H1 (cell line): ENCODE data around the gene LAMA4. TPM values are rescaled to one million over a fixed set of nuclear protein-coding genes. Genes with fewer than 3 reads are reported as not detected.

Experiments used
- CTCF ChIA-PET: fragments of 300-600 bp; sonication (Branson Sonifier 250); formaldehyde crosslinking; loops from one replicate; lab custom pipeline; 2021; ENCODE audit not compliant: partially characterized antibody; lab: Charles Lee
- POLR2A ChIA-PET: fragments of 300-600 bp; sonication (Branson Sonifier 250); formaldehyde crosslinking; loops from one replicate; lab custom pipeline; 2021; ENCODE audit warnings: inconsistent platforms; ENCODE audit not compliant: partially characterized antibody; lab: Charles Lee
- DNase-seq, 2 experiments: peaks; one replicate each; pipeline versions ENCODE4 v3.0.0 to v3.0.0-alpha.2; 2010 to 2022; ENCODE audit warnings: low spot score in 2 of 2, low read depth in 1 of 2, mixed read lengths in 1 of 2
- FAIRE-seq: peaks from 2 replicates; lab custom pipeline; 2011; peaks lifted over from hg19 to GRCh38; lab: Jason Lieb, UNC
- H2AFZ ChIP-seq: 2 replicates; pipeline ENCODE4 v1.8.1; 2012; ENCODE audit warnings: low read length, inconsistent platforms
- H2AK5ac ChIP-seq: 2 replicates; pipeline ENCODE4 v1.6.1; 2013; ENCODE audit warnings: low read depth, low read length
- H2BK120ac ChIP-seq: replicated peaks from 2 replicates; pipeline ENCODE3; 2013; ENCODE audit warnings: low read depth, low read length, inconsistent platforms
- H2BK12ac ChIP-seq: 2 replicates; pipeline ENCODE4 v1.6.1; 2013; ENCODE audit warnings: low read depth, low read length
- H2BK15ac ChIP-seq: 2 replicates; pipeline ENCODE4 v1.6.1; 2013; ENCODE audit warnings: low read length
- H2BK20ac ChIP-seq: 2 replicates; pipeline ENCODE4 v1.6.1; 2013; ENCODE audit warnings: low read length
- H2BK5ac ChIP-seq: 2 replicates; pipeline ENCODE4 v1.6.1; 2013; ENCODE audit warnings: low read depth, low read length
- H3K14ac ChIP-seq: 2 replicates; pipeline ENCODE4 v1.6.1; 2013; ENCODE audit warnings: inconsistent platforms; ENCODE audit not compliant: insufficient read length
- H3K18ac ChIP-seq: 2 replicates; pipeline ENCODE4 v1.6.1; 2013; ENCODE audit warnings: low read length; ENCODE audit errors: extremely low read depth
- H3K23ac ChIP-seq: 2 replicates; pipeline ENCODE4 v1.6.1; 2013; ENCODE audit warnings: inconsistent platforms; ENCODE audit not compliant: insufficient read length
- H3K23me2 ChIP-seq: 2 replicates; pipeline ENCODE4 v1.6.1; 2013; ENCODE audit warnings: low read depth, low read length
- H3K27ac ChIP-seq: 2 replicates; pipeline ENCODE4 v1.6.1; 2011; ENCODE audit warnings: low read depth, low read length, inconsistent platforms
- H3K27me3 ChIP-seq, 4 experiments: replicated peaks in 1 of 4; 1 replicate in 1 of 4; 2 replicates in 3 of 4; pipeline versions ENCODE4 v1.6.1 to v1.8.1; 2011 to 2013; ENCODE audit warnings: low read length in 3 of 4, mild to moderate bottlenecking in 3 of 4, inconsistent platforms in 2 of 4, mixed read lengths in 2 of 4, moderate library complexity in 1 of 4; ENCODE audit not compliant: control insufficient read depth in 3 of 4, insufficient read depth in 3 of 4; ENCODE audit errors: extremely low read depth in 1 of 4
- H3K36me3 ChIP-seq, 4 experiments: 2 replicates each; pipeline versions ENCODE4 v1.6.1 to v1.8.1; 2011 to 2013; ENCODE audit warnings: mild to moderate bottlenecking in 4 of 4, low read length in 3 of 4, moderate library complexity in 2 of 4, control low read depth in 1 of 4, inconsistent platforms in 1 of 4; ENCODE audit not compliant: insufficient read depth in 4 of 4, control insufficient read depth in 2 of 4
- H3K4ac ChIP-seq: replicated peaks from 2 replicates; pipeline ENCODE3; 2013; ENCODE audit warnings: low read length, low read depth, mixed read lengths, inconsistent platforms; ENCODE audit not compliant: insufficient read length
- H3K4me1 ChIP-seq, 4 experiments: replicated peaks in 1 of 4; 1 replicate in 1 of 4; 2 replicates in 3 of 4; pipeline versions ENCODE4 v1.6.1 to v1.8.1; 2011 to 2013; ENCODE audit warnings: low read length in 3 of 4, inconsistent platforms in 2 of 4, mixed read lengths in 1 of 4; ENCODE audit not compliant: insufficient read depth in 4 of 4, control insufficient read depth in 3 of 4
- H3K4me2 ChIP-seq, 2 experiments: 2 replicates each; pipeline versions ENCODE4 v1.6.1 to v1.8.1; 2011 to 2013; ENCODE audit warnings: low read depth in 2 of 2, low read length in 2 of 2, control low read depth in 1 of 2, inconsistent platforms in 1 of 2, mild to moderate bottlenecking in 1 of 2; ENCODE audit not compliant: insufficient read depth in 1 of 2
- H3K4me3 ChIP-seq, 4 experiments: fragments of 200-600, 300-600 bp in 1 of 4; sonication (generic), shearing (Covaris generic), sonication (Bioruptor Twin) in 1 of 4; 2 replicates each; pipeline versions ENCODE4 v1.5.1 to v1.8.1; 2011 to 2016; ENCODE audit warnings: low read length in 4 of 4, low read depth in 3 of 4, control low read depth in 2 of 4, inconsistent platforms in 2 of 4, mild to moderate bottlenecking in 2 of 4, mixed read lengths in 1 of 4, moderate library complexity in 1 of 4; ENCODE audit not compliant: insufficient read depth in 2 of 4; ENCODE audit errors: extremely low read depth in 1 of 4
- H3K56ac ChIP-seq: replicated peaks from 2 replicates; pipeline ENCODE3; 2013; ENCODE audit warnings: low read depth, mild to moderate bottlenecking, mixed read lengths, low read length, inconsistent platforms; ENCODE audit not compliant: insufficient read length
- H3K79me1 ChIP-seq: 2 replicates; pipeline ENCODE4 v1.6.1; 2013; ENCODE audit warnings: low read depth, low read length, control low read depth
- H3K79me2 ChIP-seq, 2 experiments: 2 replicates each; pipeline versions ENCODE4 v1.6.1 to v1.8.1; 2012 to 2013; ENCODE audit warnings: low read length in 2 of 2, mild to moderate bottlenecking in 2 of 2, inconsistent platforms in 1 of 2; ENCODE audit not compliant: insufficient read depth in 2 of 2, control insufficient read depth in 1 of 2
- H3K9ac ChIP-seq, 4 experiments: replicated peaks in 1 of 4; 1 replicate in 1 of 4; 2 replicates in 3 of 4; pipeline versions ENCODE4 v1.6.1 to v1.8.1; 2011 to 2013; ENCODE audit warnings: low read depth in 3 of 4, low read length in 3 of 4, control low read depth in 2 of 4, mild to moderate bottlenecking in 2 of 4, moderate library complexity in 2 of 4, inconsistent platforms in 1 of 4; ENCODE audit errors: extremely low read depth in 1 of 4
- H3K9me3 ChIP-seq, 2 experiments: 2 replicates each; pipeline versions ENCODE4 v1.6.1 to v1.8.1; 2012 to 2013; ENCODE audit warnings: mild to moderate bottlenecking in 2 of 2, moderate library complexity in 2 of 2, control low read depth in 1 of 2, inconsistent platforms in 1 of 2, low read depth in 1 of 2, low read length in 1 of 2, mixed read lengths in 1 of 2; ENCODE audit not compliant: insufficient read depth in 2 of 2
- H4K20me1 ChIP-seq, 2 experiments: replicated peaks in 1 of 2; 2 replicates each; pipeline versions ENCODE3 to v1.8.1; 2011 to 2013; ENCODE audit warnings: inconsistent platforms in 2 of 2, low read length in 2 of 2, mild to moderate bottlenecking in 1 of 2; ENCODE audit not compliant: insufficient read depth in 2 of 2, control insufficient read depth in 1 of 2
- H4K5ac ChIP-seq: 2 replicates; pipeline ENCODE4 v1.6.1; 2013; ENCODE audit warnings: low read length, low read depth, mixed read lengths, inconsistent platforms; ENCODE audit not compliant: insufficient read length
- H4K8ac ChIP-seq: 2 replicates; pipeline ENCODE4 v1.8.0; 2013; ENCODE audit warnings: mild to moderate bottlenecking, moderate library complexity, low read length, inconsistent platforms; ENCODE audit not compliant: insufficient read depth; ENCODE audit errors: extremely low read depth
- H4K91ac ChIP-seq: replicated peaks from 2 replicates; pipeline ENCODE3; 2013; ENCODE audit warnings: low read length, mixed read lengths, inconsistent platforms; ENCODE audit not compliant: insufficient read length
- BCL11A ChIP-seq, 2 experiments: IDR thresholded peaks; one replicate each; pipeline ENCODE4 v1.6.1; 2011; ENCODE audit warnings: low read depth in 2 of 2, low read length in 2 of 2, mild to moderate bottlenecking in 2 of 2
- CEBPB ChIP-seq: IDR thresholded peaks from 2 replicates; pipeline ENCODE4 v1.6.1; 2012; ENCODE audit warnings: low read depth, low read length
- CHD1 ChIP-seq: IDR thresholded peaks from 2 replicates; pipeline ENCODE4 v1.6.1; 2012; ENCODE audit warnings: low read depth, low read length, improper control_type of control experiment
- CTCF ChIP-seq, 3 experiments: IDR thresholded peaks; 1 replicate in 2 of 3; 2 replicates in 1 of 3; pipeline versions ENCODE4 v1.5.1 to v1.6.1; 2011; ENCODE audit warnings: low read length in 3 of 3, mild to moderate bottlenecking in 3 of 3, inconsistent platforms in 2 of 3, low read depth in 1 of 3, moderate library complexity in 1 of 3; ENCODE audit not compliant: insufficient read depth in 1 of 3; ENCODE audit errors: control extremely low read depth in 1 of 3
- FOSL1 ChIP-seq: IDR thresholded peaks from 2 replicates; pipeline ENCODE4 v1.6.1; 2011; ENCODE audit warnings: mild to moderate bottlenecking, low read depth, low read length, moderate library complexity; ENCODE audit not compliant: insufficient read depth
- JUND ChIP-seq: IDR thresholded peaks from 2 replicates; pipeline ENCODE4 v1.6.1; 2011; ENCODE audit warnings: mild to moderate bottlenecking, improper control_type of control experiment, low read length
- PHF8 ChIP-seq: fragments of 200-600 bp; sonication (generic); conservative IDR thresholded peaks from 2 replicates; pipeline ENCODE4 v1.7.1; 2012; ENCODE audit warnings: low read depth, mild to moderate bottlenecking, inconsistent platforms, low read length, moderate library complexity
- RNF2 ChIP-seq: fragments of 200-900, 300-1000 bp; sonication (generic); IDR thresholded peaks from 2 replicates; pipeline ENCODE4 v1.7.1; 2016; ENCODE audit warnings: borderline replicate concordance, low read depth, mild to moderate bottlenecking, antibody characterized with exemption, low read length; ENCODE audit not compliant: poor library complexity, severe bottlenecking; ENCODE audit errors: missing control alignments
- SIX5 ChIP-seq: IDR thresholded peaks from 2 replicates; pipeline ENCODE4 v1.6.1; 2011; ENCODE audit warnings: mild to moderate bottlenecking, low read depth, low read length
- SUZ12 ChIP-seq: fragments of 200-600 bp; sonication (generic); IDR thresholded peaks from 2 replicates; pipeline ENCODE4 v1.6.1; 2012; ENCODE audit warnings: mild to moderate bottlenecking, inconsistent platforms, low read length, moderate library complexity, mixed read lengths
- TBP ChIP-seq: IDR thresholded peaks from 2 replicates; pipeline ENCODE4 v1.6.1; 2011; ENCODE audit warnings: low read depth, low read length, improper control_type of control experiment
- YY1 ChIP-seq: IDR thresholded peaks from 2 replicates; pipeline ENCODE4 v1.6.1; 2011; ENCODE audit warnings: low read depth, mild to moderate bottlenecking, low read length
- WGBS, 2 experiments: shearing (Covaris generic) in 1 of 2; methylation state at CpG; one replicate each; pipeline versions ENCODE4 v1.1.6 to v1.1.7; 2013 to 2015; ENCODE audit warnings: low lambda C conversion rate in 2 of 2, mixed read lengths in 2 of 2, inconsistent platforms in 1 of 2, low coverage in 1 of 2, missing lambda C conversion rate in 1 of 2; ENCODE audit not compliant: insufficient replicate concordance in 2 of 2, insufficient coverage in 1 of 2, insufficient read length in 1 of 2; ENCODE audit errors: extremely low coverage in 1 of 2, missing lambda C conversion rate in 1 of 2; 5-methylcytosine and 5-hydroxymethylcytosine counted together
- polyA plus RNA-seq, 7 experiments: library from polyadenylated mRNA; depleted of rRNA in 3 of 7; stranded (reverse) in 5 of 7; unstranded in 2 of 7; fragments of >200 nt in 5 of 7; fragments of 200-250 nt in 2 of 7; gene quantifications; 1 replicate in 5 of 7; 2 replicates in 1 of 7; 4 replicates in 1 of 7; pipeline versions ENCODE4 v1.2.1 to v1.2.3, GENCODE V29; 2011 to 2013; ENCODE audit warnings: missing spikeins in 2 of 7, mixed read lengths in 2 of 7
- total RNA-seq: library from RNA; stranded (reverse); fragmentation: NEBNext Ultra II Directional; extraction: Animal tissue kit (Norgen Biotek cat#: 25700); gene quantifications from 2 replicates; pipeline ENCODE4 v1.2.1, GENCODE V29; 2021

The LAMA4 gene
- total and polyA plus RNA-seq, 2 of the 8 experiments (the other 6 are each of a cell fraction or from before 2014, with no cell fraction given), result 0.95 to 1.5 TPM

GRCh38 chr6:112061605-112062004 lies 192.8 kb downstream of the LAMA4 start:
- Histone ChIP-seq H4K91ac (no peak overlapping the region), H2BK15ac (no peak overlapping the region), H2BK120ac (no peak overlapping the region), H3K9me3 (no peaks in the 10 kb centered on the region; a peak in 1 of 4 replicates), H3K4me2 (no peak overlapping the region), H3K23ac (no peak overlapping the region), H3K4ac (no peak overlapping the region), H3K27ac (no peak overlapping the region), H3K23me2 (peaks cover 2% of the 10 kb centered on the region; the same call in 1 of the 2 replicates), H3K14ac (no peak overlapping the region), H3K9ac (no peak overlapping the region), H2AFZ (no peak overlapping the region), H3K18ac (no peak overlapping the region), H3K4me1 (no peaks in the 10 kb centered on the region), H2BK5ac (no peak overlapping the region), H3K79me2 (no peaks in the 10 kb centered on the region), H4K8ac (no peak overlapping the region), H3K79me1 (no peaks in the 10 kb centered on the region), H3K56ac (no peak overlapping the region), H3K36me3 (no peaks in the 10 kb centered on the region), H2AK5ac (no peak overlapping the region), H3K27me3 (no peaks in the 10 kb centered on the region), H4K20me1 (no peaks in the 10 kb centered on the region), H2BK12ac (no peak overlapping the region), H3K4me3 (no peak overlapping the region), H2BK20ac (no peak overlapping the region), H4K5ac (no peak overlapping the region)
- ChIA-PET POLR2A (no interaction called here), CTCF (interaction anchor here (0.6 to 1.1 kb wide), 4 partner anchors 11 to 805 kb away, joined by 3 to 6 read pairs (median 3); no protein-coding TSS in a partner anchor)
- WGBS, 2 experiments, result 89% methylated on average over 4 of the region's 4 CpGs; no CpG with 5 or more reads in 1 of the 2 experiments
- DNase-seq (no peak), FAIRE-seq (no peak)
- TF ChIP-seq BCL11A (IDR thresholded peaks at IDR 0.05; ENCODE audit: low read depth in 2 of 2, low read length in 2 of 2), result no peak
- TF ChIP-seq CTCF (IDR thresholded peaks at IDR 0.05; ENCODE audit: control extremely low read depth in 1 of 3, insufficient read depth in 1 of 3, low read depth in 1 of 3, low read length in 3 of 3), result no peak
- TF ChIP-seq TBP, result no peak
- no peak for TF ChIP-seq JUND
- TF ChIP-seq CHD1, result no peak
- TF ChIP-seq SIX5, result no peak
- TF ChIP-seq CEBPB, result no peak
- TF ChIP-seq PHF8, result no peak
- no peak for TF ChIP-seq RNF2
- no peak for TF ChIP-seq YY1
- no peak for TF ChIP-seq FOSL1
- TF ChIP-seq SUZ12, result no peak
